SK-N-SH (cell line): ENCODE data around the gene EHD1. TPM values are rescaled to one million over a fixed set of nuclear protein-coding genes. Genes with fewer than 3 reads are reported as not detected.

Experiments
- CTCF ChIA-PET: fragments of 300-600, 350-600 bp; formaldehyde crosslinking; extraction: SDS; loops from one replicate; lab custom pipeline; 2021; lab: Yijun Ruan, JAX
- POLR2A ChIA-PET: fragments of 350-600 bp; sonication (Branson Sonifier 250); formaldehyde crosslinking; extraction: SDS; loops from one replicate; lab custom pipeline; 2020; ENCODE audit warnings: antibody characterized with exemption, inconsistent platforms; lab: Yijun Ruan, JAX
- DNase-seq: peaks from one replicate; pipeline ENCODE4 v3.0.0; 2012
- H2AFZ ChIP-seq: fragments of 200-600 bp; sonication (generic); 2 replicates; pipeline ENCODE4 v1.8.1; 2016; ENCODE audit warnings: antibody characterized with exemption, mild to moderate bottlenecking, low read depth
- H3F3A ChIP-seq: fragments of 200-600 bp; sonication (generic); replicated peaks from 2 replicates; pipeline ENCODE3; 2016; ENCODE audit warnings: antibody characterized with exemption, mild to moderate bottlenecking; ENCODE audit not compliant: insufficient read depth
- H3K27ac ChIP-seq, 2 experiments: fragments of 200-500 bp in 1 of 2; fragments of 200-600 bp in 1 of 2; sonication (Bioruptor generic) in 1 of 2; sonication (generic), shearing (Covaris generic) in 1 of 2; 2 replicates each; pipeline versions ENCODE4 v1.5.1 to v1.6.1; 2014 to 2016; ENCODE audit warnings: low read depth in 2 of 2, inconsistent platforms in 1 of 2, low read length in 1 of 2, mild to moderate bottlenecking in 1 of 2, mixed read lengths in 1 of 2
- H3K27me3 ChIP-seq: fragments of 200-600 bp; sonication (generic), shearing (Covaris generic); 2 replicates; pipeline ENCODE4 v1.6.1; 2016; ENCODE audit warnings: mixed run types; ENCODE audit not compliant: insufficient read depth
- H3K36me3 ChIP-seq, 2 experiments: fragments of 200-500 bp in 1 of 2; fragments of 200-600 bp in 1 of 2; sonication (Bioruptor generic) in 1 of 2; sonication (generic) in 1 of 2; replicated peaks in 1 of 2; 2 replicates each; pipeline versions ENCODE3 to v1.5.1; 2014 to 2016; ENCODE audit warnings: low read length in 1 of 2, mild to moderate bottlenecking in 1 of 2; ENCODE audit not compliant: insufficient read depth in 2 of 2, control insufficient read depth in 1 of 2
- H3K4me1 ChIP-seq, 2 experiments: fragments of 200-500 bp in 1 of 2; fragments of 200-600 bp in 1 of 2; sonication (Bioruptor generic) in 1 of 2; sonication (generic), shearing (Covaris generic) in 1 of 2; 2 replicates each; pipeline versions ENCODE4 v1.5.1 to v1.6.1; 2014 to 2016; ENCODE audit warnings: low read depth in 1 of 2, low read length in 1 of 2, mixed run types in 1 of 2; ENCODE audit not compliant: insufficient read depth in 2 of 2, control insufficient read depth in 1 of 2
- H3K4me2 ChIP-seq: fragments of 200-600 bp; sonication (generic), shearing (Covaris generic); 2 replicates; pipeline ENCODE4 v1.6.1; 2017; ENCODE audit warnings: mixed run types
- H3K4me3 ChIP-seq, 2 experiments: fragments of 200-500 bp in 1 of 2; fragments of 200-600 bp in 1 of 2; sonication (Bioruptor generic) in 1 of 2; sonication (generic), shearing (Covaris generic) in 1 of 2; 2 replicates each; pipeline versions ENCODE4 v1.5.1 to v1.8.1; 2014 to 2016; ENCODE audit warnings: low read depth in 2 of 2, inconsistent platforms in 1 of 2, low read length in 1 of 2, mild to moderate bottlenecking in 1 of 2, mixed read lengths in 1 of 2, moderate library complexity in 1 of 2
- H3K79me2 ChIP-seq: fragments of 200-600 bp; sonication (generic); 2 replicates; pipeline ENCODE4 v1.8.1; 2017; ENCODE audit warnings: mild to moderate bottlenecking; ENCODE audit not compliant: insufficient read depth
- H3K9ac ChIP-seq: fragments of 200-600 bp; sonication (generic); 2 replicates; pipeline ENCODE4 v1.6.1; 2017; ENCODE audit warnings: mixed run types
- H3K9me2 ChIP-seq: fragments of 200-600 bp; sonication (generic); 2 replicates; pipeline ENCODE4 v1.6.1; 2017; ENCODE audit warnings: mixed run types
- H3K9me3 ChIP-seq: fragments of 200-600 bp; sonication (generic); 2 replicates; pipeline ENCODE4 v1.6.1; 2017; ENCODE audit warnings: mixed run types, mild to moderate bottlenecking, moderate library complexity
- H4K20me1 ChIP-seq: fragments of 200-600 bp; sonication (generic); 2 replicates; pipeline ENCODE4 v1.6.1; 2017; ENCODE audit warnings: mild to moderate bottlenecking, mixed run types; ENCODE audit not compliant: insufficient read depth
- ELF1 ChIP-seq: IDR thresholded peaks from 2 replicates; pipeline ENCODE4 v1.4.0; 2012
- FOSL2 ChIP-seq: IDR thresholded peaks from 2 replicates; pipeline ENCODE4 v1.4.0; 2012; ENCODE audit warnings: low read depth, mild to moderate bottlenecking, moderate library complexity, borderline replicate concordance
- FOXM1 ChIP-seq: IDR thresholded peaks from 2 replicates; pipeline ENCODE4 v1.4.0; 2012; ENCODE audit warnings: low read depth, mild to moderate bottlenecking
- GATA2 ChIP-seq: sonication (generic); formaldehyde crosslinking; IDR thresholded peaks from 2 replicates; pipeline ENCODE4 v1.5.0; 2020; ENCODE audit warnings: mild to moderate bottlenecking, missing genetic modification reagents
- JUND ChIP-seq: IDR thresholded peaks from 2 replicates; pipeline ENCODE4 v1.4.0; 2012
- RAD21 ChIP-seq: IDR thresholded peaks from 2 replicates; pipeline ENCODE4 v1.6.1; 2012; ENCODE audit warnings: mild to moderate bottlenecking, low read length
- RFX5 ChIP-seq: IDR thresholded peaks from 2 replicates; pipeline ENCODE4 v1.6.1; 2012; ENCODE audit warnings: mild to moderate bottlenecking, improper control_type of control experiment, low read length
- TAF1 ChIP-seq: IDR thresholded peaks from 2 replicates; pipeline ENCODE4 v1.6.1; 2012; ENCODE audit warnings: low read depth, mild to moderate bottlenecking, low read length, moderate library complexity, borderline replicate concordance
- WGBS: methylation state at CpG from one replicate; pipeline ENCODE4 v1.1.6; 2017; ENCODE audit warnings: low lambda C conversion rate; 5-methylcytosine and 5-hydroxymethylcytosine counted together
- polyA plus RNA-seq, 3 experiments: library from polyadenylated mRNA; depleted of rRNA; stranded (reverse); fragments of >200 nt; gene quantifications; 2 replicates each; pipeline ENCODE4 v1.2.3, GENCODE V29; 2012
- TF ChIP-seq, protein P1 (sequence below): fragments of 150-350 bp; IDR thresholded peaks from 2 replicates; pipeline ENCODE4 v1.6.1; 2017; ENCODE audit warnings: antibody characterized with exemption, low read length, low read depth, borderline replicate concordance
- TF ChIP-seq, protein P2 (sequence below): fragments of 200-600 bp; sonication (generic); IDR thresholded peaks from 2 replicates; pipeline ENCODE4 v1.6.1; 2017; ENCODE audit warnings: antibody characterized with exemption, mild to moderate bottlenecking, moderate library complexity

The EHD1 gene
- polyA plus RNA-seq, 1 of the 3 experiments (the other 2 are of a cell fraction): 93.3 TPM

DNA sequence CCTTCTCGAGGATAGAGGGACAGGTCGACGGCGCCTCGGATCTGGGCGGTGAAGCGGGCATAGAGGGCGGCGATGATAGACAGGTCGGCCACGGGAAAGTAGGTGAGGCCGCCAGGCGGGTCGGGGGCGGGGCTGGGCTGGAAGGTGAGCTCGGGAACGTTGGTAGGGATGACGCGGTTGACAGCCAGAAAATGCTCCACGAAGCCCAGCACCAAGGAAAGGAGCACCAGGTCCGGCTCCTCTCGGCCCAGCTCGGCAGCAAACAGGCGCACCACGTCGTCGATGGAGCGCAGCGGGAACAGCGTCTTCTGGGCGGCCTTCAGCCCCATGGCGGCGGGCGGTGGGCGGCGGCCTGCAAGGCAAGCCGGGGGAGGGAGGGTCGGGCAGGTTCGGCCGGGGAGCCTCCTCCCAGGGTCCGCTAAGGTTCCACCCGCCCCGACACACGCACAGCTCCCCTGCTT, 68.6 kb downstream of the EHD1 start:
- H3K9me3 ChIP-seq: no peaks in the 10 kb centered on the region
- DNase-seq: peak; percentile 81
- H2AFZ ChIP-seq: 0 out of 2 replicates have a peak overlapping the region, but pooled peaks have one; percentile 79
- no peaks in the 10 kb centered on the region for H3K9me2 ChIP-seq
- peaks cover 4% of the 10 kb centered on the region for H3F3A ChIP-seq
- H3K9ac ChIP-seq: peak overlapping the region; percentile 73
- peaks cover 11% of the 10 kb centered on the region for H3K79me2 ChIP-seq
- POLR2A ChIA-PET: interaction anchor here (0.5 to 0.8 kb wide), 2 partner anchors 13 to 200 kb away, joined by 3 to 5 read pairs; no protein-coding TSS in a partner anchor
- TF ChIP-seq RFX5 (no peak), RAD21 (no peak), FOSL2 (no peak), GATA2 (no peak), TAF1 (no peak), FOXM1 (no peak)
- TF ChIP-seq, protein P1, sequence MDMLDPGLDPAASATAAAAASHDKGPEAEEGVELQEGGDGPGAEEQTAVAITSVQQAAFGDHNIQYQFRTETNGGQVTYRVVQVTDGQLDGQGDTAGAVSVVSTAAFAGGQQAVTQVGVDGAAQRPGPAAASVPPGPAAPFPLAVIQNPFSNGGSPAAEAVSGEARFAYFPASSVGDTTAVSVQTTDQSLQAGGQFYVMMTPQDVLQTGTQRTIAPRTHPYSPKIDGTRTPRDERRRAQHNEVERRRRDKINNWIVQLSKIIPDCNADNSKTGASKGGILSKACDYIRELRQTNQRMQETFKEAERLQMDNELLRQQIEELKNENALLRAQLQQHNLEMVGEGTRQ: no peak
- TF ChIP-seq, protein P2, sequence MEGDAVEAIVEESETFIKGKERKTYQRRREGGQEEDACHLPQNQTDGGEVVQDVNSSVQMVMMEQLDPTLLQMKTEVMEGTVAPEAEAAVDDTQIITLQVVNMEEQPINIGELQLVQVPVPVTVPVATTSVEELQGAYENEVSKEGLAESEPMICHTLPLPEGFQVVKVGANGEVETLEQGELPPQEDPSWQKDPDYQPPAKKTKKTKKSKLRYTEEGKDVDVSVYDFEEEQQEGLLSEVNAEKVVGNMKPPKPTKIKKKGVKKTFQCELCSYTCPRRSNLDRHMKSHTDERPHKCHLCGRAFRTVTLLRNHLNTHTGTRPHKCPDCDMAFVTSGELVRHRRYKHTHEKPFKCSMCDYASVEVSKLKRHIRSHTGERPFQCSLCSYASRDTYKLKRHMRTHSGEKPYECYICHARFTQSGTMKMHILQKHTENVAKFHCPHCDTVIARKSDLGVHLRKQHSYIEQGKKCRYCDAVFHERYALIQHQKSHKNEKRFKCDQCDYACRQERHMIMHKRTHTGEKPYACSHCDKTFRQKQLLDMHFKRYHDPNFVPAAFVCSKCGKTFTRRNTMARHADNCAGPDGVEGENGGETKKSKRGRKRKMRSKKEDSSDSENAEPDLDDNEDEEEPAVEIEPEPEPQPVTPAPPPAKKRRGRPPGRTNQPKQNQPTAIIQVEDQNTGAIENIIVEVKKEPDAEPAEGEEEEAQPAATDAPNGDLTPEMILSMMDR: no peak
- peak overlapping the region; percentile 39 to 48; a peak in 2 of 4 replicates for H3K27ac ChIP-seq
- peaks cover 8% of the 10 kb centered on the region in 2 experiments; a peak in 2 of 4 replicates for H3K4me1 ChIP-seq
- H3K36me3 ChIP-seq: peaks cover 0 to 29% of the 10 kb centered on the region in 2 experiments
- no peaks in the 10 kb centered on the region for H4K20me1 ChIP-seq
- 8% methylated on average over 20 of the region's 44 CpGs for WGBS
- peak overlapping the region; percentile 68 to 96 for H3K4me3 ChIP-seq
- H3K4me2 ChIP-seq: peak overlapping the region; percentile 99
- CTCF ChIA-PET: interaction anchor here (1.2 to 1.7 kb wide), 6 partner anchors 9 to 85 kb away, joined by 3 to 4 read pairs (median 4); partner anchors contain the start of gene CDC42BPG
- no peaks in the 10 kb centered on the region for H3K27me3 ChIP-seq

DNA sequence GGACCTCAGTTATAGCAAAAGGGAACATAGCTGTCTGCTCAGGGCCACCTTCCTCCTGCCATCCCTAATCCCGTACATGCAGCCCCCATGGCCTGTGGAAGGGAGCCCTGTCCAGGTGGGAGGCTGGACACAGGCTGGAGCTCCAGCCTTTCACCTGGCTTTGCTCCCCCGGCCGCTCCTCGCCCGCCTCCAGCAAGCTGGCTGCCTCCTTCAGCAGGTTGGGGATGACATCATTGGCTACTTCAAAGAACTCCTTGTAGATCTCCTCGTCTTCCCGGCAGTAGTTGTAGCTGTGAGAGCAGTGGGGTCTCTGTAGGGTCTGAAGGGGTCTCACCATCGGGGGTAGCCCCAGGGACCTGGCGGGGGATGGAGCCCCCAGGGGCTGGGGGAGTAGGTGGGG, 72.9 kb downstream of the EHD1 start:
- CTCF ChIA-PET: no interaction called here
- peaks cover 15 to 26% of the 10 kb centered on the region in 2 experiments; a peak in 3 of 4 replicates for H3K4me1 ChIP-seq
- H3K27me3 ChIP-seq: no peaks in the 10 kb centered on the region
- H3K9me2 ChIP-seq: no peaks in the 10 kb centered on the region
- H3K79me2 ChIP-seq: peaks cover 11% of the 10 kb centered on the region
- TF ChIP-seq JUND (no peak), ELF1 (no peak)
- H3F3A ChIP-seq: peaks cover 3% of the 10 kb centered on the region
- 91% methylated on average over 8 of the region's 9 CpGs for WGBS
- no peak overlapping the region for H3K4me3 ChIP-seq
- H3K9me3 ChIP-seq: no peaks in the 10 kb centered on the region
- no peak overlapping the region for H2AFZ ChIP-seq
- DNase-seq: no peak
- H3K36me3 ChIP-seq: peaks cover 0 to 36% of the 10 kb centered on the region in 2 experiments
- POLR2A ChIA-PET: no interaction called here
- H3K4me2 ChIP-seq: no peak overlapping the region
- no peak overlapping the region for H3K9ac ChIP-seq
- H4K20me1 ChIP-seq: no peaks in the 10 kb centered on the region
- no peak overlapping the region for H3K27ac ChIP-seq
